SK-N-SH treated with all-trans-retinoic acid at 6 μM for 48 hours (cell line): Measurements from ENCODE around the gene KCTD2.

ENCODE experiments used
- ATAC-seq: fragments of 200-7000 bp; cut with Tn5 transposase; 3 replicates; pipeline ENCODE4 v1.9.1; 2020; ENCODE audit warnings: mild to moderate bottlenecking, moderate library complexity
- ARNTL ChIP-seq: fragments of 450-650 bp; formaldehyde crosslinking; IDR thresholded peaks from 2 replicates; pipeline ENCODE4 v1.5.0; 2020; ENCODE audit warnings: low read depth, mild to moderate bottlenecking, moderate library complexity, borderline replicate concordance
- CREB5 ChIP-seq: fragments of 250-450 bp; sonication (Bioruptor Pico); IDR thresholded peaks from 2 replicates; pipeline ENCODE4 v1.5.1; 2020; ENCODE audit warnings: low read depth, mild to moderate bottlenecking, moderate library complexity
- CSDC2 ChIP-seq: fragments of 250-450 bp; sonication (Bioruptor Pico); IDR thresholded peaks from 2 replicates; pipeline ENCODE4 v1.5.0; 2020; ENCODE audit warnings: mild to moderate bottlenecking, moderate library complexity
- CSRNP3 ChIP-seq: fragments of 250-450 bp; sonication (Bioruptor Pico); IDR thresholded peaks from 2 replicates; pipeline ENCODE4 v1.5.1; 2021; ENCODE audit warnings: mild to moderate bottlenecking, moderate library complexity
- ESRRG ChIP-seq: fragments of 250-450 bp; sonication (Bioruptor Pico); IDR thresholded peaks from 2 replicates; pipeline ENCODE4 v1.6.1; 2021; ENCODE audit warnings: mild to moderate bottlenecking
- GLIS3 ChIP-seq: fragments of 250-450 bp; sonication (Bioruptor Pico); IDR thresholded peaks from 2 replicates; pipeline ENCODE4 v1.5.0; 2020; ENCODE audit warnings: mild to moderate bottlenecking, moderate library complexity
- ISL1 ChIP-seq: fragments of 250-450 bp; sonication (Bioruptor Pico); IDR thresholded peaks from 2 replicates; pipeline ENCODE4 v2.1.2; 2022; ENCODE audit warnings: mild to moderate bottlenecking, moderate library complexity
- OSR1 ChIP-seq: fragments of 250-450 bp; sonication (Bioruptor Pico); IDR thresholded peaks from 2 replicates; pipeline ENCODE4 v1.8.0; 2022; ENCODE audit warnings: moderate library complexity, mild to moderate bottlenecking, inconsistent platforms
- PATZ1 ChIP-seq: fragments of 250-450 bp; sonication (Bioruptor Pico); IDR thresholded peaks from 2 replicates; pipeline ENCODE4 v1.8.0; 2020; ENCODE audit warnings: mild to moderate bottlenecking, moderate library complexity, borderline replicate concordance
- POU6F1 ChIP-seq: fragments of 250-450 bp; sonication (Bioruptor Pico); IDR thresholded peaks from 2 replicates; pipeline ENCODE4 v1.8.0; 2021; ENCODE audit warnings: low read depth, mild to moderate bottlenecking, moderate library complexity, borderline replicate concordance
- PPARA ChIP-seq: fragments of 250-450 bp; sonication (Bioruptor Pico); IDR thresholded peaks from 2 replicates; pipeline ENCODE4 v1.5.0; 2020; ENCODE audit warnings: mild to moderate bottlenecking, borderline replicate concordance
- RARB ChIP-seq: fragments of 250-450 bp; sonication (Bioruptor Pico); IDR thresholded peaks from 2 replicates; pipeline ENCODE4 v1.8.0; 2021; ENCODE audit warnings: mild to moderate bottlenecking, moderate library complexity
- SNAI2 ChIP-seq: fragments of 250-450 bp; sonication (Bioruptor Pico); IDR thresholded peaks from 2 replicates; pipeline ENCODE4 v1.5.0; 2020; ENCODE audit warnings: mild to moderate bottlenecking, moderate library complexity
- TCF4 ChIP-seq: fragments of 250-450 bp; sonication (Bioruptor Pico); IDR thresholded peaks from 2 replicates; pipeline ENCODE4 v1.8.0; 2021; ENCODE audit warnings: mild to moderate bottlenecking, moderate library complexity, borderline replicate concordance
- TOX ChIP-seq: fragments of 250-450 bp; sonication (Bioruptor Pico); IDR thresholded peaks from 2 replicates; pipeline ENCODE4 v1.8.0; 2021; ENCODE audit warnings: mild to moderate bottlenecking, moderate library complexity, borderline replicate concordance
- TSHZ2 ChIP-seq: fragments of 250-450 bp; sonication (Bioruptor Pico); IDR thresholded peaks from 2 replicates; pipeline ENCODE4 v1.5.0; 2020; ENCODE audit warnings: mild to moderate bottlenecking, moderate library complexity
- ZC3H10 ChIP-seq: fragments of 250-450 bp; sonication (Bioruptor Pico); IDR thresholded peaks from 2 replicates; pipeline ENCODE4 v1.5.1; 2021; ENCODE audit warnings: mild to moderate bottlenecking, moderate library complexity
- ZFP3 ChIP-seq: fragments of 250-450 bp; sonication (Bioruptor Pico); IDR thresholded peaks from 2 replicates; pipeline ENCODE4 v1.5.0; 2020; ENCODE audit warnings: mild to moderate bottlenecking, moderate library complexity
- ZFP30 ChIP-seq: fragments of 450-650 bp; formaldehyde crosslinking; IDR thresholded peaks from 2 replicates; pipeline ENCODE4 v1.5.0; 2022; ENCODE audit warnings: mild to moderate bottlenecking, moderate library complexity
- ZNF70 ChIP-seq: fragments of 450-650 bp; formaldehyde crosslinking; IDR thresholded peaks from 2 replicates; pipeline ENCODE4 v1.5.0; 2020; ENCODE audit warnings: mild to moderate bottlenecking, moderate library complexity
- ZNF8 ChIP-seq: fragments of 450-650 bp; formaldehyde crosslinking; IDR thresholded peaks from 2 replicates; pipeline ENCODE4 v1.5.0; 2020; ENCODE audit warnings: mild to moderate bottlenecking, moderate library complexity

Gene KCTD2

GRCh38 chr17:75046407-75047289 lies at the start of gene KCTD2, which contains the start of gene ATP5PD:
TSS of gene KCTD2 (plus strand) at chr17:75047225. CDS start at chr17:75047251, 26 bp downstream.
TSS of gene ATP5PD (minus strand) at chr17:75046969. CDS start at chr17:75042650, 4,319 bp downstream.
- no peak for TF ChIP-seq CREB5 (CRISPR knock-in tag)
- no peak for TF ChIP-seq POU6F1 (CRISPR knock-in tag)
- no peak for TF ChIP-seq PPARA (CRISPR knock-in tag)
- TF ChIP-seq ISL1, result no peak
- no peak for TF ChIP-seq ARNTL (CRISPR knock-in tag)
- TF ChIP-seq RARB (CRISPR knock-in tag), result no peak
- 0 out of 2 replicates have a peak, but pooled peaks have one; percentile 36 for TF ChIP-seq ZNF70 (CRISPR knock-in tag)
- TF ChIP-seq TCF4 (CRISPR knock-in tag), result no peak
- no peak for TF ChIP-seq SNAI2 (CRISPR knock-in tag)
- TF ChIP-seq PATZ1 (CRISPR knock-in tag), result peak; percentile 98
- no peak for TF ChIP-seq CSDC2 (CRISPR knock-in tag)
- no peak for TF ChIP-seq ZFP30 (CRISPR knock-in tag)
- 0 out of 2 replicates have a peak, but pooled peaks have one; percentile 39 for TF ChIP-seq ZFP3 (CRISPR knock-in tag)
- no peak for TF ChIP-seq TSHZ2 (CRISPR knock-in tag)
- no peak for TF ChIP-seq ZNF8
- TF ChIP-seq GLIS3 (CRISPR knock-in tag), result no peak
- no peak for TF ChIP-seq OSR1 (CRISPR knock-in tag)
- no peak for TF ChIP-seq ESRRG
- TF ChIP-seq TOX (CRISPR knock-in tag), result no peak
- ATAC-seq, result peak; percentile 99

- no peak for TF ChIP-seq CREB5 (CRISPR knock-in tag)
- no peak for TF ChIP-seq RARB (CRISPR knock-in tag)
- no peak for TF ChIP-seq CSRNP3 (CRISPR knock-in tag)
- TF ChIP-seq ZC3H10 (CRISPR knock-in tag), result no peak
- TF ChIP-seq ARNTL (CRISPR knock-in tag), result no peak
- TF ChIP-seq CSDC2 (CRISPR knock-in tag), result no peak
- no peak for TF ChIP-seq ZNF8
- no peak for ATAC-seq
Measured at GRCh38 chr17:74998783-74999182, 48.2 kb upstream of the KCTD2 start.
